Testis (tissue), 5 donors: ENCODE results near the gene GJA10. TPM values are rescaled to one million over a fixed set of nuclear protein-coding genes. Genes with fewer than 3 reads are reported as not detected.
"Not testable (repeated sequence)": the region's sequence is repeated elsewhere in the genome, so short reads cannot be mapped to it uniquely, and the experiment has no call there.

Experiments
- DNase-seq: peaks from one replicate; pipeline ENCODE4 v3.0.0-alpha.2; 2019
- H3K27ac ChIP-seq, 2 donors: fragments of 200-600 bp; sonication (generic); one replicate each; pipeline ENCODE4 v1.5.1; 2019
- H3K27me3 ChIP-seq: fragments of 200-600 bp; sonication (generic); one replicate; pipeline ENCODE4 v1.5.1; 2019
- H3K36me3 ChIP-seq: fragments of 200-600 bp; sonication (generic); one replicate; pipeline ENCODE4 v1.5.1; 2017; ENCODE audit warnings: low read depth; ENCODE audit errors: missing control alignments
- H3K4me1 ChIP-seq: fragments of 200-600 bp; sonication (generic); one replicate; pipeline ENCODE4 v1.5.1; 2019
- H3K4me3 ChIP-seq, 2 donors: fragments of 200-600 bp; sonication (generic); one replicate each; pipeline ENCODE4 v1.5.1; 2017 to 2019
- H3K9me3 ChIP-seq: fragments of 200-600 bp; sonication (generic); one replicate; pipeline ENCODE4 v1.5.1; 2017
- CTCF ChIP-seq, 3 experiments: fragments of 450-650 bp in 2 of 3; fragments of 200-600 bp in 1 of 3; sonication (generic) in 1 of 3; IDR thresholded peaks; one replicate each; pipeline ENCODE4 v1.5.1; 2016 to 2019; ENCODE audit warnings: antibody characterized with exemption in 3 of 3, mild to moderate bottlenecking in 2 of 3, moderate library complexity in 1 of 3
- POLR2A ChIP-seq: fragments of 450-650 bp; IDR thresholded peaks from one replicate; pipeline ENCODE4 v1.6.1; 2017; ENCODE audit warnings: antibody characterized with exemption, mild to moderate bottlenecking, moderate library complexity
- WGBS, 2 donors: methylation state at CpG; one replicate each; pipeline ENCODE4 v1.1.5; 2018; 5-methylcytosine and 5-hydroxymethylcytosine counted together
- intact Hi-C: fragments of 100-400 bp; cut with DNase I; formaldehyde crosslinking; loops from one replicate; pipeline ENCODE4 v1.15.1; 2023; ENCODE audit warnings: low total_unique reads
- long read RNA-seq, 2 donors: transcript quantifications; one replicate each; lab custom pipeline, GENCODE V29; 2026
- polyA plus RNA-seq: library from polyadenylated mRNA; stranded (reverse); fragments of 350-450 nt; fragmentation: Illumina TruSeq; extraction: RNeasy Lipid Tissue Mini Kit (QIAGEN cat#74804); gene quantifications from one replicate; pipeline ENCODE4 v1.2.3, GENCODE V29; 2014; ENCODE audit warnings: low read depth, low replicate concordance; ENCODE audit not compliant: insufficient read depth
- total RNA-seq, 2 donors: library from RNA; depleted of rRNA; stranded (reverse); fragments of >200 nt; gene quantifications; one replicate each; pipeline ENCODE4 v1.2.3, GENCODE V29; 2016

GJA10 gene
- total RNA-seq (under 1 TPM in 1 of 2 donors, not detected in 1; 0.19 TPM), polyA plus RNA-seq (not detected)
- long read RNA-seq, donor 1, result 0 reads
- long read RNA-seq, donor 2, result 0 reads

DNA sequence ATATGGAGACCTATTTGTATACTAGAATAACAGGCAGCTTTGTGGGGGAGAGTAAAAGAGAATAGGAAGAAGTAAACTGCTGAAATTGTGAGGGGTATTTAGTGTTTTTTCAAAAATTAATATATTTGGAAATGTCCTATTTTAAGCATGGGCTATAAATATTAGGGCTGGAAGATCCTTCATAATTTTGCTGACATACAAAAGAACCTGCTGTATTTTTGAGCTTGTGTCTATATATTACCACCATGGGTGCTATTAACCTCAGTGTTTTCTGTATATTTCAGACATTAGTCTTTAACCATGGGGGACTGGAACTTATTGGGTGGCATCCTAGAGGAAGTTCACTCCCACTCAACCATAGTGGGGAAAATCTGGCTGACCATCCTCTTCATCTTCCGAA is at the start of gene GJA10:
TSS of gene GJA10 (plus strand) at position 301 of the 400 bp plus-strand sequence. CDS start at position 301, 0 bp downstream.
- H3K36me3 ChIP-seq, result no peaks in the 10 kb centered on the region
- no peak within 1 kb of the TSS for H3K27ac ChIP-seq
- no peak within 1 kb of the TSS for H3K4me3 ChIP-seq
- intact Hi-C loops, result no loop called here
- DNase-seq, result no peak
- H3K9me3 ChIP-seq, result no peaks in the 10 kb centered on the region
- TF ChIP-seq POLR2A (no peak), CTCF (IDR thresholded peaks at IDR 0.05) (no peak)
- no peaks in the 10 kb centered on the region for H3K27me3 ChIP-seq
- no peaks in the 10 kb centered on the region for H3K4me1 ChIP-seq
- WGBS, 2 donors, result 87 to 100% methylated on average over 1 of the region's 1 CpG

DNA sequence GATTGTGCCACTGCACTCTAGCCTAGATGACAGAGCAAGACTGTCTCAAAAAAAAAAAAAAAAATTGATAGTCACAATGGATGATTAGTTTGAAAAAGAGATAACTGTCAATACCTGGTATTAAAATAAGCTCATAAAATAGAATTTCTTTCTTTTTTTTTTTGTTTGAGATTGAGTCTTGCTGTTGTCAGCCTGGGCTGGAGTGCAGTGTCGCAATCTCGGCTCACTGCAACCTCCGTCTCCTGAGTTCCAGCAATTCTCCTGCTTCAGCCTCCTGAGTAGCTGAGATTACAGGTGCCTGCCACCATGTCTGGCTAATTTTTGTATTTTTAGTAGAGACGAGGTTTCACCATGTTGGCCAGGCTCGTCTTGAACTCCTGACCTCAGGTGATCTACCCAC is 46.8 kb upstream of the GJA10 start:
- H3K27me3 ChIP-seq, result not testable (repeated sequence)

GRCh38 chr6:89853068-89853467 is 41.2 kb upstream of the GJA10 start:
- H3K4me1 ChIP-seq, result no peaks in the 10 kb centered on the region
- no peaks in the 10 kb centered on the region for H3K9me3 ChIP-seq
- 83 to 84% methylated on average over 1 of the region's 1 CpG for WGBS, 2 donors
- no peak for DNase-seq
- H3K27me3 ChIP-seq, result no peaks in the 10 kb centered on the region
- H3K36me3 ChIP-seq, result no peaks in the 10 kb centered on the region
- H3K27ac ChIP-seq, result no peak overlapping the region
- intact Hi-C loops, result no loop called here
- TF ChIP-seq POLR2A, result no peak
- TF ChIP-seq CTCF (IDR thresholded peaks at IDR 0.05), result no peak
- no peak overlapping the region for H3K4me3 ChIP-seq

More for the DNA sequence above, 46.8 kb upstream of the GJA10 start:
- H3K4me3 ChIP-seq, DNase-seq, H3K36me3 ChIP-seq, H3K27ac ChIP-seq, H3K9me3 ChIP-seq, H3K4me1 ChIP-seq, intact Hi-C loops: not testable (repeated sequence)
- 93 to 98% methylated on average over 5 of the region's 5 CpGs for WGBS, 2 donors

DNA sequence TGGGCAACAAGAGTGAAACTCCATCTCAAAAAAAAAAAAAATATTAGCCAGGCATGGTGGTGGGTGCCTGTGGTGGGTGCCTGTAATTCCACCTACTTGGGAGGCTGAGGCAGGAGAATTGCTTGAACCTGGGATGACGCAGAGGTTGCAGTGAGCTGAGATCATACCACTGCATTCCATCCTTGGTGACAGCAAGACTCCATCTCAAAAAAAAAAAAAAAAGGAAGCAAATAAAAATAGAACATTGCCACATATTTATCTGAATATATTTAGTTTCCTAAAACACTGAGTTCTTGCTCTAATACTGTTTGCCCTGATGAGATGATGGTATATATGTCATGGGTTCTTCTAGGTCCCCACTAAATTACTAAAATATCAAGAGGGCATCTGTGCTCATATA is 36.2 kb upstream of the GJA10 start:
- DNase-seq, result no peak
- no peak overlapping the region for H3K4me3 ChIP-seq
- no peak overlapping the region for H3K27ac ChIP-seq
- H3K27me3 ChIP-seq, result no peaks in the 10 kb centered on the region
- no peaks in the 10 kb centered on the region for H3K9me3 ChIP-seq
- intact Hi-C loops, result no loop called here
- H3K4me1 ChIP-seq, result no peaks in the 10 kb centered on the region
- WGBS, 2 donors, result 81 to 93% methylated on average over 1 of the region's 1 CpG
- no peaks in the 10 kb centered on the region for H3K36me3 ChIP-seq
- TF ChIP-seq POLR2A (no peak), CTCF (IDR thresholded peaks at IDR 0.05) (no peak)

- no peaks in the 10 kb centered on the region for H3K27me3 ChIP-seq
- H3K36me3 ChIP-seq, result no peaks in the 10 kb centered on the region
- H3K9me3 ChIP-seq, result no peaks in the 10 kb centered on the region
- TF ChIP-seq CTCF (IDR thresholded peaks at IDR 0.05) (no peak), POLR2A (no peak)
- no peak overlapping the region for H3K27ac ChIP-seq
- H3K4me3 ChIP-seq, result no peak overlapping the region
- WGBS, 2 donors, result 94 to 97% methylated on average over 4 of the region's 4 CpGs
- no peak for DNase-seq
- no peaks in the 10 kb centered on the region for H3K4me1 ChIP-seq
- intact Hi-C loops, result no loop called here
These were observed 34.5 kb upstream of the GJA10 start for GRCh38 chr6:89859744-89860143.
